ENCODE data around the gene MIER2.

Gene MIER2

GRCh38 chr19:328025-328505 is 16.5 kb downstream of the MIER2 start:
- DNase-seq = no peak

- no peak for DNase-seq
These were observed 17.1 kb downstream of the MIER2 start for GRCh38 chr19:327291-328024.

GRCh38 chr19:326871-327270 is 17.7 kb downstream of the MIER2 start:
- DNase-seq = no peak

GRCh38 chr19:325937-326565 is 18.5 kb downstream of the MIER2 start:
- no peak for DNase-seq

GRCh38 chr19:325173-325936 is 19.2 kb downstream of the MIER2 start:
- DNase-seq = no peak

GRCh38 chr19:324716-325115 is 19.9 kb downstream of the MIER2 start:
- no peak for DNase-seq

- no peak for DNase-seq
These were observed 22.0 kb downstream of the MIER2 start for GRCh38 chr19:322616-323015.

- no peak for DNase-seq
These were observed 26.2 kb downstream of the MIER2 start for GRCh38 chr19:318509-318774.

- no peak for DNase-seq
These were observed 26.7 kb downstream of the MIER2 start for GRCh38 chr19:317710-318508.

- DNase-seq = no peak
These were observed 28.8 kb downstream of the MIER2 start for GRCh38 chr19:315811-316210.

- no peak for DNase-seq
These were observed 30.4 kb downstream of the MIER2 start for GRCh38 chr19:313988-314815.

- DNase-seq = no peak
These were observed 31.2 kb downstream of the MIER2 start for GRCh38 chr19:313169-313987.

GRCh38 chr19:311813-312261 is 32.8 kb downstream of the MIER2 start:
- DNase-seq = no peak

GRCh38 chr19:310781-311496 is 33.7 kb downstream of the MIER2 start:
- no peak for DNase-seq

- DNase-seq = no peak
These were observed 34.4 kb downstream of the MIER2 start for GRCh38 chr19:310141-310651.

GRCh38 chr19:309206-309565 is 35.4 kb downstream of the MIER2 start:
- DNase-seq = no peak

- no peak for DNase-seq
These were observed 36.0 kb downstream of the MIER2 start for GRCh38 chr19:308471-309205.

GRCh38 chr19:307793-308420 is 36.7 kb downstream of the MIER2 start:
- no peak for DNase-seq

GRCh38 chr19:307111-307531 is 37.5 kb downstream of the MIER2 start:
- DNase-seq = no peak
